HG03521 (cell line): ENCODE data around the gene TSPEAR.

Experiments used
- ATAC-seq: cut with Tn5 transposase; IDR thresholded peaks from one replicate; pipeline ENCODE4 v1.9.1; 2021; ENCODE audit warnings: mild to moderate bottlenecking, moderate library complexity; ENCODE audit not compliant: unreplicated experiment

The TSPEAR gene

GRCh38 chr21:44711327-44712202 lies at the start of gene TSPEAR:
Gene TSPEAR (minus strand): TSS chr21:44711572. CDS start chr21:44711514, 58 bp downstream.
- no peak for ATAC-seq

GRCh38 chr21:44760376-44760775 lies 49.0 kb upstream of the TSPEAR start:
- ATAC-seq = no peak

- ATAC-seq = no peak
Observed at GRCh38 chr21:44759628-44760285, 48.4 kb upstream of the TSPEAR start.

- no peak for ATAC-seq
Observed at GRCh38 chr21:44758781-44759627, 47.6 kb upstream of the TSPEAR start.

GRCh38 chr21:44758141-44758561 lies 46.8 kb upstream of the TSPEAR start:
- no peak for ATAC-seq

- no peak for ATAC-seq
Observed at GRCh38 chr21:44757731-44758130, 46.4 kb upstream of the TSPEAR start.

GRCh38 chr21:44756423-44757185 lies 45.2 kb upstream of the TSPEAR start:
- ATAC-seq = no peak

- ATAC-seq = no peak
Observed at GRCh38 chr21:44755227-44755626, 43.9 kb upstream of the TSPEAR start.

GRCh38 chr21:44753357-44753756 lies 42.0 kb upstream of the TSPEAR start:
- no peak for ATAC-seq

GRCh38 chr21:44752671-44753235 lies 41.4 kb upstream of the TSPEAR start:
- ATAC-seq = no peak

GRCh38 chr21:44751799-44752636 lies 40.6 kb upstream of the TSPEAR start:
- ATAC-seq = no peak

GRCh38 chr21:44751186-44751798 lies 39.9 kb upstream of the TSPEAR start:
- ATAC-seq = no peak

- ATAC-seq = no peak
Observed at GRCh38 chr21:44750675-44751025, 39.3 kb upstream of the TSPEAR start.

GRCh38 chr21:44749759-44750674 lies 38.6 kb upstream of the TSPEAR start:
- ATAC-seq = no peak

GRCh38 chr21:44749116-44749758 lies 37.9 kb upstream of the TSPEAR start:
- no peak for ATAC-seq

- no peak for ATAC-seq
Observed at GRCh38 chr21:44748621-44749020, 37.2 kb upstream of the TSPEAR start.

- no peak for ATAC-seq
Observed at GRCh38 chr21:44742418-44743153, 31.2 kb upstream of the TSPEAR start.
